Glutamatergic neuron (in vitro differentiated cells): ENCODE results near the gene ATRNL1. TPM values are rescaled to one million over a fixed set of nuclear protein-coding genes. Genes with fewer than 3 reads are reported as not detected.

Experiments used
- DNase-seq: peaks from one replicate; pipeline ENCODE4 v3.0.0; 2022
- H3K27ac Mint-ChIP-seq: one replicate; pipeline ENCODE4 v1.8.0; 2020; ENCODE audit warnings: mild to moderate bottlenecking, mixed read lengths, inconsistent platforms; ENCODE audit not compliant: unreplicated experiment
- H3K27me3 Mint-ChIP-seq: one replicate; pipeline ENCODE4 v1.8.0; 2020; ENCODE audit warnings: mild to moderate bottlenecking, moderate library complexity, mixed read lengths, inconsistent platforms; ENCODE audit not compliant: unreplicated experiment
- H3K36me3 Mint-ChIP-seq: one replicate; pipeline ENCODE4 v1.8.0; 2020; ENCODE audit warnings: mild to moderate bottlenecking, mixed read lengths, inconsistent platforms; ENCODE audit not compliant: unreplicated experiment
- H3K4me1 Mint-ChIP-seq: one replicate; pipeline ENCODE4 v1.8.0; 2020; ENCODE audit warnings: mild to moderate bottlenecking, low read depth, mixed read lengths, inconsistent platforms; ENCODE audit not compliant: unreplicated experiment
- H3K4me3 Mint-ChIP-seq: one replicate; pipeline ENCODE4 v1.8.0; 2020; ENCODE audit warnings: mild to moderate bottlenecking, mixed read lengths, inconsistent platforms; ENCODE audit not compliant: unreplicated experiment
- H3K9me3 Mint-ChIP-seq: one replicate; pipeline ENCODE4 v1.8.0; 2020; ENCODE audit warnings: mild to moderate bottlenecking, moderate library complexity, mixed read lengths, inconsistent platforms; ENCODE audit not compliant: unreplicated experiment
- total RNA-seq: library from RNA; stranded (reverse); fragmentation: NEBNext Ultra II Directional; extraction: Animal tissue kit (Norgen Biotek cat#: 25700); gene quantifications from one replicate; pipeline ENCODE4 v1.2.1, GENCODE V29; 2021; ENCODE audit not compliant: unreplicated experiment
- TF ChIP-seq, protein P1 (sequence below): fragments of 200-600 bp; sonication (generic); IDR thresholded peaks from one replicate; pipeline ENCODE4 v1.5.0; 2021; ENCODE audit not compliant: partially characterized antibody, unreplicated experiment

The ATRNL1 gene
- total RNA-seq, 1 donor from 2014 or later, result 35.9 TPM

DNA sequence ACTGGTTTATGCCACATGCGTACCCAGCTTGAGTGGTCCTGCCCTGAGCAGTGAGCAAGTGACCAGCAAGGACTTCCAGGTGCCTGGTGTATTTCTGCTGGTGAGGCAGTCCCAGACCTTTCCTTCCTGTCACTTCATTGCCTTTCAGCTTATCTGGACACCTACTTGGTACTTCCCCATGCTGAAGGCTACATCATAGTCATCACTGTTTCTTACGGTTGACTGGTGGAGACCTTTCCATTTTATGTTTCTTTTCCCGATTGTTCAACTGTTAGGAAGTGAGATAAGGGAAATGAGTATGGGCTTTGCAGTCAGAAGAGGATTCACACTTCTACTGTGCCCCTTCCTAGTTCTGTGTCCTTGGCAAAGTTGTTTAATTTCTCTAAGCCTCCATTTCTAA is 821.3 kb downstream of the ATRNL1 start:
- no peak for DNase-seq
- no peaks in the 10 kb centered on the region for H3K36me3 Mint-ChIP-seq
- H3K9me3 Mint-ChIP-seq, result peaks cover 7% of the 10 kb centered on the region
- peaks cover 2% of the 10 kb centered on the region for H3K27me3 Mint-ChIP-seq
- H3K4me3 Mint-ChIP-seq, result no peak overlapping the region
- TF ChIP-seq, protein P1, sequence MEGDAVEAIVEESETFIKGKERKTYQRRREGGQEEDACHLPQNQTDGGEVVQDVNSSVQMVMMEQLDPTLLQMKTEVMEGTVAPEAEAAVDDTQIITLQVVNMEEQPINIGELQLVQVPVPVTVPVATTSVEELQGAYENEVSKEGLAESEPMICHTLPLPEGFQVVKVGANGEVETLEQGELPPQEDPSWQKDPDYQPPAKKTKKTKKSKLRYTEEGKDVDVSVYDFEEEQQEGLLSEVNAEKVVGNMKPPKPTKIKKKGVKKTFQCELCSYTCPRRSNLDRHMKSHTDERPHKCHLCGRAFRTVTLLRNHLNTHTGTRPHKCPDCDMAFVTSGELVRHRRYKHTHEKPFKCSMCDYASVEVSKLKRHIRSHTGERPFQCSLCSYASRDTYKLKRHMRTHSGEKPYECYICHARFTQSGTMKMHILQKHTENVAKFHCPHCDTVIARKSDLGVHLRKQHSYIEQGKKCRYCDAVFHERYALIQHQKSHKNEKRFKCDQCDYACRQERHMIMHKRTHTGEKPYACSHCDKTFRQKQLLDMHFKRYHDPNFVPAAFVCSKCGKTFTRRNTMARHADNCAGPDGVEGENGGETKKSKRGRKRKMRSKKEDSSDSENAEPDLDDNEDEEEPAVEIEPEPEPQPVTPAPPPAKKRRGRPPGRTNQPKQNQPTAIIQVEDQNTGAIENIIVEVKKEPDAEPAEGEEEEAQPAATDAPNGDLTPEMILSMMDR, result no peak
- peaks cover 22% of the 10 kb centered on the region for H3K4me1 Mint-ChIP-seq
- no peak overlapping the region for H3K27ac Mint-ChIP-seq

DNA sequence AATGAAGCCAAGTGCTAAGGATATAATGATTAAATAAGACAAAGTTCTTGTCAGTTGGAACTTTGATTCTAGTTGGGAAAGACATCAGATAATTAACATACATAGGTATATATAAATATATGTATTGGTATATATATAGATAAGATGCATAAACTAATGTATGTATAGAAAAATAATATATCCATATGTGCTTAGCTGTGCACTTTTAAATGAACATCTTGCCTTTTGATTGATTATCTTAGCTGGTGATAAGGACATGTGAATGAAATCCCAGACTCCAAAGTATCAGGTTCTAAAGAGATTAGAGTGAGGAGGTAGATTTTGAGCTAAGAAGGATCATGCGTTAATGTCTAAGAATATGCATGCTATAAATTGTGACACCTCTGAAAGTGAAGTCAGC is 822.3 kb downstream of the ATRNL1 start:
- no peak for DNase-seq
- Mint-ChIP-seq H3K4me3 (no peak overlapping the region), H3K9me3 (peaks cover 1% of the 10 kb centered on the region), H3K27me3 (no peaks in the 10 kb centered on the region), H3K27ac (no peak overlapping the region), H3K36me3 (no peaks in the 10 kb centered on the region), H3K4me1 (peaks cover 18% of the 10 kb centered on the region)
- TF ChIP-seq, protein P1, result no peak

DNA sequence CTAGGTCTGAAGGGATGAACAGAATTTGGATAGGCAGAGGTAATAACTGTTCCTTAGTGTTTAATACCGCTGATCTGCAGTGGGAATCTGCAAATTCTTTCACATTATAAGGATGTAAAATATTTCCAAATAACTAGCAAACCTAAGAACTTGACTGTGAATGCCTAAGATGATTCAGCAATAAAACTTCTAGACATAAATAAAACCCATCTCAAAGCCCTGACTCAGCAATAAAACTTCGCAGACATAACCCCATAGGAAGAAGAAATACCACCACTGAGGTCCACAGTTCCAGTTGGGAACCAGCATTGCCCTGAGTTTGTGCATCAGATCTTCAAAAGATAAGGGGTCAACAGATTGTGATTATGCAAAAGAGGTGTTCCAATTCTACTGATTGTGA is 825.6 kb downstream of the ATRNL1 start:
- no peak for DNase-seq
- TF ChIP-seq, protein P1, result no peak
- peaks cover 17% of the 10 kb centered on the region for H3K4me1 Mint-ChIP-seq
- H3K27me3 Mint-ChIP-seq, result no peaks in the 10 kb centered on the region
- no peak overlapping the region for H3K4me3 Mint-ChIP-seq
- no peaks in the 10 kb centered on the region for H3K9me3 Mint-ChIP-seq
- H3K27ac Mint-ChIP-seq, result no peak overlapping the region
- no peaks in the 10 kb centered on the region for H3K36me3 Mint-ChIP-seq

DNA sequence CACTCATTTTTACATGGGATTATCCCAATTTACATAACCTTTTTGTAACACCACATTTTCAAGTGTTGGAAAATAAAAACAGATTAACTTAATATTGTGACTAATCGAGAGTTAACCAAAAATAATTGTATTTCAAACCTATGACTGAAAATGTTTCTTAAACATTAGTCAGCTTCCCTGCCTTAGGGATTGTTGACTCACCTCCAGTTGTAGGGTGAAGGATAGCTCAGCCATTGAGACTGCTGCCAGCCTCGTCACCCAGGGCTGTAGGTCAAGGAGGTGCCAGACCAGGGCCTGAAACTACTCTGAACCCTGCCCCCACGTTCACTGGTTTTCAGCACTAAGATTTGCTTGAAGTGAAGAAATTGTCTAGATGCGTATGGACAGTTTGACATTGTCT is 828.6 kb downstream of the ATRNL1 start:
- Mint-ChIP-seq H3K4me1 (peaks cover 6% of the 10 kb centered on the region), H3K9me3 (peaks cover 2% of the 10 kb centered on the region), H3K27ac (no peak overlapping the region), H3K27me3 (peaks cover 1% of the 10 kb centered on the region), H3K36me3 (peaks cover 9% of the 10 kb centered on the region), H3K4me3 (no peak overlapping the region)
- TF ChIP-seq, protein P1, result no peak
- DNase-seq, result no peak

DNA sequence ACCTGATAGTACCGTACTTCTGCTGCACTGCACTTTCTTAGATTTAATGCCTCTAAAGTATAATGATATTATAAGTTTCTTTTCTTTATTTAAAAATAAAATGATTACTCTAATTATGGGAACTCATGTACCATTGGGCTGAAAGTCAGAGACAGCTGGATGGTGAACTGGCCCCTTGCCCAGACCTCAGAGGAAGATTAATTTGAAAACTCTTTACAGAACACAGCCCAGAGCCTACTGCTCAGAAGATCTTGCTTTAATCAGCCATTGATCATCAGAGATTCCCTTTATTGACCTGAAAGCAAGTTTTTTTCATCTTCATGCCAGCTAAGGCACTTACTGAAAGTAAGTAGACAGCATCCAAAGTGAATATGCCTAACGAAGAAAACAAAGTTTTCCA is 838.1 kb downstream of the ATRNL1 start:
- H3K4me1 Mint-ChIP-seq, result peaks cover 9% of the 10 kb centered on the region

More for the DNA sequence above, 838.1 kb downstream of the ATRNL1 start:
- Mint-ChIP-seq H3K4me3 (no peak overlapping the region), H3K27me3 (peaks cover 3% of the 10 kb centered on the region), H3K36me3 (no peaks in the 10 kb centered on the region), H3K27ac (no peak overlapping the region), H3K9me3 (no peaks in the 10 kb centered on the region)
- no peak for DNase-seq
- TF ChIP-seq, protein P1, result no peak
